Upper lobe of left lung (tissue), 6 donors: ENCODE results near the gene CREB3L4. TPM values are rescaled to one million over a fixed set of nuclear protein-coding genes. Genes with fewer than 3 reads are reported as not detected.
"Not testable (repeated sequence)": the region's sequence is repeated elsewhere in the genome, so short reads cannot be mapped to it uniquely, and the experiment has no call there.

Experiments
- ATAC-seq, 2 donors: fragments of 200-7000 bp; cut with Tn5 transposase; one replicate each; pipeline ENCODE4 v1.9.1; 2022; ENCODE audit warnings: mild to moderate bottlenecking in 2 of 2, moderate library complexity in 2 of 2; ENCODE audit not compliant: low FRiP score in 2 of 2
- DNase-seq, 2 donors: peaks; one replicate each; pipeline ENCODE4 v3.0.0-alpha.2; 2019 to 2020
- H3K27ac ChIP-seq, 4 donors: fragments of 200-600 bp; sonication (generic); one replicate each; pipeline ENCODE4 v1.5.1; 2016 to 2019
- H3K27me3 ChIP-seq, 4 donors: fragments of 200-600 bp; sonication (generic); one replicate each; pipeline ENCODE4 v1.5.1; 2017 to 2019
- H3K36me3 ChIP-seq, 4 donors: fragments of 200-600 bp; sonication (generic); one replicate each; pipeline ENCODE4 v1.5.1; 2016 to 2019
- H3K4me1 ChIP-seq, 4 donors: fragments of 200-600 bp; sonication (generic); one replicate each; pipeline ENCODE4 v1.5.1; 2018 to 2019
- H3K4me3 ChIP-seq, 4 donors: fragments of 200-600 bp; sonication (generic); one replicate each; pipeline ENCODE4 v1.5.1; 2017 to 2019; ENCODE audit warnings: mild to moderate bottlenecking in 2 of 4, moderate library complexity in 1 of 4
- H3K9me3 ChIP-seq, 4 donors: fragments of 200-600 bp; sonication (generic); one replicate each; pipeline ENCODE4 v1.5.1; 2018 to 2019
- CTCF ChIP-seq, 6 experiments: fragments of 450-650 bp in 4 of 6; fragments of 200-600 bp in 2 of 6; sonication (generic) in 2 of 6; IDR thresholded peaks; one replicate each; pipeline ENCODE4 v1.5.1; 2016 to 2019; ENCODE audit warnings: antibody characterized with exemption in 6 of 6
- EP300 ChIP-seq, 4 donors: sonication (generic); formaldehyde crosslinking; IDR thresholded peaks; one replicate each; pipeline ENCODE4 v1.5.1; 2017; ENCODE audit warnings: antibody characterized with exemption in 4 of 4, control low read depth in 2 of 4
- POLR2A ChIP-seq, 4 donors: fragments of 450-650 bp; IDR thresholded peaks; one replicate each; pipeline ENCODE4 v1.5.1; 2016 to 2017; ENCODE audit warnings: antibody characterized with exemption in 4 of 4, mild to moderate bottlenecking in 2 of 4
- POLR2AphosphoS5 ChIP-seq, 2 donors: sonication (generic); formaldehyde crosslinking; IDR thresholded peaks; one replicate each; pipeline ENCODE4 v1.5.1; 2017; ENCODE audit warnings: antibody characterized with exemption in 2 of 2
- WGBS, 2 donors: methylation state at CpG; one replicate each; pipeline ENCODE4 v1.1.5; 2017 to 2018; 5-methylcytosine and 5-hydroxymethylcytosine counted together
- total RNA-seq, 6 donors: library from RNA; depleted of rRNA in 4 of 6; stranded (reverse); fragments of >200 nt in 4 of 6; gene quantifications; one replicate each; pipeline versions ENCODE4 v1.1.0 to v1.2.1, GENCODE V29; 2016 to 2021
- donor health status: DM: no; HTN: no; CAD: no; lungs with moderate emphysema.
- donor health status: DM: no; HTN: yes; CAD: no; lungs with severe emphysema.

CREB3L4 gene
- total RNA-seq, 6 donors from 2014 or later, result 4.7 to 17.4 (median 9.4) TPM

- WGBS, 2 donors, result 94 to 95% methylated on average over 3 of the region's 3 CpGs
- no peak overlapping the region for H3K27ac ChIP-seq
- DNase-seq, result no peak
Observed at GRCh38 chr1:154006136-154006535, 38.4 kb downstream of the CREB3L4 start.

GRCh38 chr1:154012129-154012528, 44.4 kb downstream of the CREB3L4 start:
- WGBS, 2 donors, result 62 to 82% methylated on average over 1 of the region's 1 CpG
- ATAC-seq, result no peak
- TF ChIP-seq CTCF (IDR thresholded peaks at IDR 0.05) (no peak), POLR2A (IDR thresholded peaks at IDR 0.05) (no peak), EP300 (IDR thresholded peaks at IDR 0.05) (no peak)
- no peak overlapping the region for H3K4me3 ChIP-seq
- no peaks in the 10 kb centered on the region for H3K27me3 ChIP-seq
- no peak overlapping the region for H3K27ac ChIP-seq
- H3K9me3 ChIP-seq, result no peaks in the 10 kb centered on the region
- no peaks in the 10 kb centered on the region for H3K4me1 ChIP-seq
- H3K36me3 ChIP-seq, result no peaks in the 10 kb centered on the region
- DNase-seq, result no peak

More at GRCh38 chr1:154006136-154006535, 38.4 kb downstream of the CREB3L4 start:
- Histone ChIP-seq H3K36me3 (no peaks in the 10 kb centered on the region), H3K9me3 (no peaks in the 10 kb centered on the region), H3K4me3 (no peak overlapping the region), H3K27me3 (no peaks in the 10 kb centered on the region), H3K4me1 (no peaks in the 10 kb centered on the region)
- TF ChIP-seq EP300 (IDR thresholded peaks at IDR 0.05) (no peak), POLR2AphosphoS5 (IDR thresholded peaks at IDR 0.05) (no peak), CTCF (IDR thresholded peaks at IDR 0.05) (no peak), POLR2A (IDR thresholded peaks at IDR 0.05) (no peak)
- ATAC-seq, result no peak

- H3K27me3 ChIP-seq, H3K27ac ChIP-seq, ATAC-seq, H3K4me3 ChIP-seq, H3K4me1 ChIP-seq, H3K9me3 ChIP-seq, H3K36me3 ChIP-seq: not testable (repeated sequence)
- peak in 1 of 2 donors; percentile 72 for DNase-seq
- WGBS, 2 donors, result 96 to 97% methylated on average over 11 to 14 of the region's 14 CpGs
Observed at GRCh38 chr1:154012543-154012942, 44.8 kb downstream of the CREB3L4 start.

- TF ChIP-seq POLR2AphosphoS5 (IDR thresholded peaks at IDR 0.05) (no peak), EP300 (IDR thresholded peaks at IDR 0.05) (no peak), CTCF (IDR thresholded peaks at IDR 0.05) (no peak), POLR2A (IDR thresholded peaks at IDR 0.05) (no peak)
- Histone ChIP-seq H3K27me3 (no peaks in the 10 kb centered on the region), H3K4me1 (no peaks in the 10 kb centered on the region), H3K4me3 (no peak overlapping the region), H3K27ac (no peak overlapping the region), H3K9me3 (no peaks in the 10 kb centered on the region), H3K36me3 (no peaks in the 10 kb centered on the region)
- WGBS, 2 donors, result 85 to 89% methylated on average over 3 of the region's 3 CpGs
- no peak for DNase-seq
- no peak for ATAC-seq
Observed at GRCh38 chr1:154014154-154014907, 46.6 kb downstream of the CREB3L4 start.

GRCh38 chr1:154019269-154019668, 51.6 kb downstream of the CREB3L4 start:
- H3K9me3 ChIP-seq, result no peaks in the 10 kb centered on the region
- 74 to 81% methylated on average over 4 of the region's 4 CpGs for WGBS, 2 donors
- H3K36me3 ChIP-seq, result no peaks in the 10 kb centered on the region
- DNase-seq (no peak), ATAC-seq (no peak)
- H3K4me1 ChIP-seq, result no peaks in the 10 kb centered on the region
- no peak overlapping the region for H3K27ac ChIP-seq
- TF ChIP-seq POLR2A (IDR thresholded peaks at IDR 0.05) (no peak), POLR2AphosphoS5 (IDR thresholded peaks at IDR 0.05) (no peak)
- no peak overlapping the region for H3K4me3 ChIP-seq
- H3K27me3 ChIP-seq, result no peaks in the 10 kb centered on the region

GRCh38 chr1:154019940-154020339, 52.2 kb downstream of the CREB3L4 start:
- DNase-seq, result no peak
- Histone ChIP-seq H3K27ac (no peak overlapping the region), H3K27me3 (no peaks in the 10 kb centered on the region), H3K4me3 (no peak overlapping the region), H3K36me3 (no peaks in the 10 kb centered on the region), H3K4me1 (no peaks in the 10 kb centered on the region), H3K9me3 (no peaks in the 10 kb centered on the region)
- TF ChIP-seq POLR2AphosphoS5 (IDR thresholded peaks at IDR 0.05), result no peak
- no peak for TF ChIP-seq CTCF (IDR thresholded peaks at IDR 0.05)
- no peak for TF ChIP-seq POLR2A (IDR thresholded peaks at IDR 0.05)
- 83 to 88% methylated on average over 1 of the region's 1 CpG for WGBS, 2 donors
- ATAC-seq, result no peak
